Natural killer cell (primary cell): ENCODE data around the gene PID1. TPM values are rescaled to one million over a fixed set of nuclear protein-coding genes. Genes with fewer than 3 reads are reported as not detected.

Source experiments
- ATAC-seq, 3 donors: fragments of 150-1000 bp in 2 of 3; fragments of 200-7000 bp in 1 of 3; cut with Tn5 transposase; 1 replicate in 1 of 3; 2 replicates in 2 of 3; pipeline ENCODE4 v1.10.0; 2021; ENCODE audit warnings: mild to moderate bottlenecking in 2 of 3, moderate library complexity in 2 of 3
- DNase-seq, 2 donors: peaks; one replicate each; pipeline versions ENCODE4 v3.0.0 to v3.0.0-alpha.2; 2013 to 2021; ENCODE audit warnings: mixed read lengths in 1 of 2
- H3K27ac ChIP-seq: one replicate; pipeline ENCODE4 v1.5.1; 2013; ENCODE audit warnings: mild to moderate bottlenecking, low read length
- H3K27me3 ChIP-seq: one replicate; pipeline ENCODE4 v1.6.1; 2013; ENCODE audit warnings: low read length; ENCODE audit not compliant: control insufficient read depth, insufficient read depth
- H3K36me3 ChIP-seq: one replicate; pipeline ENCODE4 v1.6.1; 2013; ENCODE audit warnings: low read length; ENCODE audit not compliant: control insufficient read depth, insufficient read depth
- H3K4me1 ChIP-seq: one replicate; pipeline ENCODE4 v1.6.1; 2013; ENCODE audit warnings: low read length; ENCODE audit not compliant: control insufficient read depth, insufficient read depth
- H3K4me3 ChIP-seq: one replicate; pipeline ENCODE4 v1.5.1; 2013; ENCODE audit warnings: low read length
- H3K9me3 ChIP-seq: one replicate; pipeline ENCODE4 v1.6.1; 2013; ENCODE audit warnings: low read length; ENCODE audit not compliant: control insufficient read depth, insufficient read depth
- H3K27ac Mint-ChIP-seq, 2 donors: one replicate each; pipeline ENCODE4 v1.8.0; 2022; ENCODE audit warnings: mild to moderate bottlenecking in 2 of 2, mixed read lengths in 2 of 2, moderate library complexity in 1 of 2
- H3K27me3 Mint-ChIP-seq, 2 donors: one replicate each; pipeline ENCODE4 v1.8.0; 2022; ENCODE audit warnings: low read depth in 2 of 2, mixed read lengths in 2 of 2
- H3K36me3 Mint-ChIP-seq: one replicate; pipeline ENCODE4 v1.8.0; 2022; ENCODE audit warnings: mixed read lengths
- H3K4me1 Mint-ChIP-seq, 2 donors: one replicate each; pipeline ENCODE4 v1.8.0; 2022; ENCODE audit warnings: mixed read lengths in 2 of 2
- H3K4me3 Mint-ChIP-seq: one replicate; pipeline ENCODE4 v1.8.0; 2022; ENCODE audit warnings: mild to moderate bottlenecking, moderate library complexity, mixed read lengths
- H3K9me3 Mint-ChIP-seq, 2 donors: one replicate each; pipeline ENCODE4 v1.8.0; 2022; ENCODE audit warnings: mixed read lengths in 2 of 2
- CTCF ChIP-seq: fragments of 200-600 bp; IDR thresholded peaks from one replicate; pipeline ENCODE4 v1.8.0; 2022; ENCODE audit warnings: antibody characterized with exemption
- WGBS: methylation state at CpG from one replicate; pipeline ENCODE4 v1.1.7; 2013; ENCODE audit warnings: missing lambda C conversion rate; ENCODE audit not compliant: insufficient coverage; 5-methylcytosine and 5-hydroxymethylcytosine counted together
- intact Hi-C: fragments of 100-400 bp; cut with micrococcal nuclease; formaldehyde crosslinking; loops from one replicate; pipeline ENCODE4 v1.14.2; 2022
- total RNA-seq, 4 donors: library from RNA; stranded (reverse); fragments of 120-200 nt in 1 of 4; gene quantifications; one replicate each; pipeline versions ENCODE4 v1.2.3 to v1.2.4, GENCODE V29; 2013 to 2022

The PID1 gene
- total RNA-seq, 3 donors from 2014 or later (not counting 1 experiment from before 2014, with no cell fraction given) = 0.56 to 3.0 (median 1.0) TPM

- no peak overlapping the region for H3K27ac ChIP-seq
- H3K36me3 Mint-ChIP-seq = peaks cover 13% of the 10 kb centered on the region
- TF ChIP-seq CTCF = no peak
- no peaks in the 10 kb centered on the region for H3K4me1 ChIP-seq
- intact Hi-C loops = no loop called here
- DNase-seq = no peak
- no peak for ATAC-seq
- no peaks in the 10 kb centered on the region for H3K4me1 Mint-ChIP-seq
- H3K4me3 ChIP-seq = no peak overlapping the region
- peaks cover 15 to 18% of the 10 kb centered on the region in 2 donors for H3K9me3 Mint-ChIP-seq
- no peak overlapping the region for H3K4me3 Mint-ChIP-seq
- no peaks in the 10 kb centered on the region for H3K27me3 Mint-ChIP-seq
- H3K36me3 ChIP-seq = no peaks in the 10 kb centered on the region
- WGBS = 100% methylated on average over 1 of the region's 1 CpG
- H3K27me3 ChIP-seq = no peaks in the 10 kb centered on the region
- peaks cover 5% of the 10 kb centered on the region for H3K9me3 ChIP-seq
- no peak overlapping the region for H3K27ac Mint-ChIP-seq
Measured at GRCh38 chr2:229022652-229023051, 248.4 kb downstream of the PID1 start.

GRCh38 chr2:229022071-229022470 lies 249.0 kb downstream of the PID1 start:
- Histone ChIP-seq H3K36me3 (no peaks in the 10 kb centered on the region), H3K27me3 (no peaks in the 10 kb centered on the region), H3K9me3 (peaks cover 5% of the 10 kb centered on the region), H3K27ac (no peak overlapping the region), H3K4me1 (no peaks in the 10 kb centered on the region), H3K4me3 (no peak overlapping the region)
- Mint-ChIP-seq H3K9me3 (peaks cover 10 to 16% of the 10 kb centered on the region in 2 donors), H3K4me3 (no peak overlapping the region), H3K4me1 (no peaks in the 10 kb centered on the region), H3K27me3 (no peaks in the 10 kb centered on the region), H3K36me3 (peaks cover 7% of the 10 kb centered on the region), H3K27ac (no peak overlapping the region)
- whole genome bisulfite sequencing = 63% methylated on average over 2 of the region's 5 CpGs
- no peak for TF ChIP-seq CTCF
- DNase-seq = no peak
- ATAC-seq = no peak
- intact Hi-C loops = no loop called here

- no peaks in the 10 kb centered on the region for H3K27me3 Mint-ChIP-seq
- H3K9me3 Mint-ChIP-seq = peaks cover 10 to 15% of the 10 kb centered on the region in 2 donors
- no peak overlapping the region for H3K27ac ChIP-seq
- H3K4me3 ChIP-seq = no peak overlapping the region
- TF ChIP-seq CTCF = no peak
- no peak overlapping the region for H3K4me3 Mint-ChIP-seq
- no peaks in the 10 kb centered on the region for H3K36me3 ChIP-seq
- ATAC-seq (no peak), DNase-seq (no peak)
- 80% methylated on average over 1 of the region's 1 CpG for whole genome bisulfite sequencing
- H3K36me3 Mint-ChIP-seq = no peaks in the 10 kb centered on the region
- H3K27ac Mint-ChIP-seq = no peak overlapping the region
- H3K4me1 Mint-ChIP-seq = no peaks in the 10 kb centered on the region
- intact Hi-C loops = no loop called here
- H3K9me3 ChIP-seq = peaks cover 6% of the 10 kb centered on the region
- H3K4me1 ChIP-seq = no peaks in the 10 kb centered on the region
- no peaks in the 10 kb centered on the region for H3K27me3 ChIP-seq
Measured at GRCh38 chr2:229009816-229010215, 261.3 kb downstream of the PID1 start.

- H3K4me3 Mint-ChIP-seq = no peak overlapping the region
- no peaks in the 10 kb centered on the region for H3K27me3 Mint-ChIP-seq
- H3K4me1 Mint-ChIP-seq = no peaks in the 10 kb centered on the region
- peaks cover 12% of the 10 kb centered on the region for H3K9me3 ChIP-seq
- H3K27me3 ChIP-seq = no peaks in the 10 kb centered on the region
- intact Hi-C loops = no loop called here
- no peak overlapping the region for H3K27ac Mint-ChIP-seq
- DNase-seq = no peak
- no peak overlapping the region for H3K27ac ChIP-seq
- no peaks in the 10 kb centered on the region for H3K36me3 ChIP-seq
- 53% methylated on average over 2 of the region's 2 CpGs for WGBS
- H3K4me1 ChIP-seq = no peaks in the 10 kb centered on the region
- peaks cover 15 to 20% of the 10 kb centered on the region in 2 donors for H3K9me3 Mint-ChIP-seq
- no peak for TF ChIP-seq CTCF
- peaks cover 11% of the 10 kb centered on the region for H3K36me3 Mint-ChIP-seq
- no peak for ATAC-seq
- H3K4me3 ChIP-seq = no peak overlapping the region
Measured at GRCh38 chr2:229003256-229003655, 267.8 kb downstream of the PID1 start.
